ENCODE measurements around the gene ARHGAP24. TPM values are rescaled to one million over a fixed set of nuclear protein-coding genes. Genes with fewer than 3 reads are reported as not detected.

Gene ARHGAP24
- total and polyA plus RNA-seq, 2 experiments from 2014 or later: 19.5 to 29.6 TPM

- WGBS (ENCODE audit: low lambda C conversion rate, missing lambda C conversion rate): 90% methylated on average over 2 of the region's 2 CpGs
- Histone ChIP-seq H3K4me3 (no peak overlapping the region), H3K79me2 (no peaks in the 10 kb centered on the region), H3K4me2 (no peak overlapping the region), H3K9me3 (ENCODE audit: low read depth) (no peaks in the 10 kb centered on the region), H3K27ac (no peak overlapping the region), H3K4me1 (ENCODE audit: insufficient read depth) (no peaks in the 10 kb centered on the region), H3K27me3 (no peaks in the 10 kb centered on the region), H4K20me1 (ENCODE audit: insufficient read depth, poor library complexity, severe bottlenecking) (no peaks in the 10 kb centered on the region), H3K9me2 (replicated peaks; ENCODE audit: insufficient read depth) (no peaks in the 10 kb centered on the region), H3K36me3 (replicated peaks; ENCODE audit: insufficient read depth, low read depth) (no peaks in the 10 kb centered on the region), H2AFZ (no peak overlapping the region)
- DNase-seq (ENCODE audit: low spot score): no peak
- TF ChIP-seq EZH2phosphoT487 (IDR thresholded peaks at IDR 0.05; ENCODE audit: low read depth, severe bottlenecking, unreplicated experiment) (no peak), CTCF (IDR thresholded peaks at IDR 0.05; ENCODE audit: poor library complexity) (no peak), EZH2 (IDR thresholded peaks at IDR 0.05; ENCODE audit: borderline replicate concordance) (no peak)
Observed at GRCh38 chr4:85967872-85968271, 492.9 kb downstream of the ARHGAP24 start.

DNA sequence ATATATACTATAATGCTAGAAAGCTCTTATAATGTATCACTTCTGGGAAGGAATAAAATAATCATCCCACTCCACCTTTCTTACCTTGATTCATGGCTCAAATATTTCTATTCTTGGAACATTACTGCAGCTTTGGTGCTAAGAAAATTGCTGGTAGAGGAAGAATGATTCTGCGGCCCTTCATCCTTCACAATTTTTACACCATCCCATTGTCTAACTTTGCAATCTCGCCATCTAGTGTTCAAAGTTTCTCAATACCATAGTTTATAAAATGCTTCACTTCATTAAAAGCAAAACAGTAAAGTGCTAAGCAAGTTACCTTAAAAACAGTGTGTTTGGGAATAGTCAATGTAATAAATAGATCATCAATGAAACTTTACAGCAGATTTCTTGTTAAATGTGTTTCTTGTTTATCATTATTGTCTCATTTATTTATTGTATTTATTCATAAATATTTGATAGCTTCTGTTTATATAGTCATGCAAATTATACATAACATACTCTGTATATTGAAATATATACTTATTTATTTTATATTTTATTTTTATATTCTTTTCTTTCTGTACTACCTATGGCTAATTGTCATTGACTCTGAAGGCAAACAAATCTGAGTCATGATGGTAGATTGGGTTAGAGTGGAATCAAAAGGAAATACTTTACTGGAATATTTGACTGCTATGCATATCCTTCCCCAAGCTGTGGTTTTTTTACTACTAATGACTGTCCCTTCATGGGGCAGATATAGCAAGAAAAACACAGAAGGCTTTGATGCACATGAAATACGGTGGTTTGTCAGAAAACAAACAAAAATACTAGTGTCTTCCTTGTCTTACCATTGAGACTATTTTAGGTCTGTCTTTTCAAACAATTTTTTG, 494.2 kb downstream of the ARHGAP24 start:
- no peak overlapping the region for H3K4me3 ChIP-seq
- H3K4me2 ChIP-seq: no peak overlapping the region
- H3K36me3 ChIP-seq (replicated peaks; ENCODE audit: insufficient read depth, low read depth): no peaks in the 10 kb centered on the region
- no peaks in the 10 kb centered on the region for H3K9me2 ChIP-seq (replicated peaks; ENCODE audit: insufficient read depth)
- DNase-seq (ENCODE audit: low spot score): peak; percentile 59
- H3K27me3 ChIP-seq: no peaks in the 10 kb centered on the region
- H2AFZ ChIP-seq: no peak overlapping the region
- WGBS (ENCODE audit: low lambda C conversion rate, missing lambda C conversion rate): 42% methylated on average over 3 of the region's 3 CpGs
- H3K9me3 ChIP-seq (ENCODE audit: low read depth): no peaks in the 10 kb centered on the region
- no peaks in the 10 kb centered on the region for H3K4me1 ChIP-seq (ENCODE audit: insufficient read depth)
- no peaks in the 10 kb centered on the region for H4K20me1 ChIP-seq (ENCODE audit: insufficient read depth, poor library complexity, severe bottlenecking)
- no peak overlapping the region for H3K27ac ChIP-seq
- TF ChIP-seq CTCF (IDR thresholded peaks at IDR 0.05; ENCODE audit: poor library complexity) (peak; percentile 68), EZH2phosphoT487 (IDR thresholded peaks at IDR 0.05; ENCODE audit: low read depth, severe bottlenecking, unreplicated experiment) (no peak), EZH2 (IDR thresholded peaks at IDR 0.05; ENCODE audit: borderline replicate concordance) (no peak)
- H3K79me2 ChIP-seq: no peaks in the 10 kb centered on the region

DNA sequence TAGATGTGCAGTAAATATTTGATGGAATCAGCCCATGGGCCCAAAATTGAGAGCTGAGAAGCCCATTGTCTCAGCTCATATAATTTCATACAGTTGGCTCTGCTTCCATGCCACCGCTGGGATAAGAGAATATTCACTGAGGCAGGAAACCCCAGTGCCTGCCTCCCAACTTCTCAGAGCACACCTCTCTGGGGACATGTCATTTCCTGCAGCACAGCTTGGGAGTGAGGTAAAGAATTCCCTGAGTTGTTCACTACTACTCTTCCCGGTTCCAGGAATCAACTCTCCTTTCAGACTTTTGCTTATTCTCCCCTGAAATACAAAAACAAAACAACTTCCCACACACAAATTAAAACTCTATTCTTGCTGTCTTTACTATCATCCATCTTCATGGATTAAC, 495.6 kb downstream of the ARHGAP24 start:
- H3K9me2 ChIP-seq (replicated peaks; ENCODE audit: insufficient read depth): no peaks in the 10 kb centered on the region
- TF ChIP-seq EZH2phosphoT487 (IDR thresholded peaks at IDR 0.05; ENCODE audit: low read depth, severe bottlenecking, unreplicated experiment) (no peak), EZH2 (IDR thresholded peaks at IDR 0.05; ENCODE audit: borderline replicate concordance) (no peak), CTCF (IDR thresholded peaks at IDR 0.05; ENCODE audit: poor library complexity) (no peak)
- H3K27me3 ChIP-seq: no peaks in the 10 kb centered on the region
- no peaks in the 10 kb centered on the region for H3K9me3 ChIP-seq (ENCODE audit: low read depth)
- no peaks in the 10 kb centered on the region for H3K79me2 ChIP-seq
- no peak overlapping the region for H3K4me3 ChIP-seq
- no peak for DNase-seq (ENCODE audit: low spot score)
- H3K4me2 ChIP-seq: no peak overlapping the region
- H4K20me1 ChIP-seq (ENCODE audit: insufficient read depth, poor library complexity, severe bottlenecking): no peaks in the 10 kb centered on the region
- no peak overlapping the region for H3K27ac ChIP-seq
- WGBS (ENCODE audit: low lambda C conversion rate, missing lambda C conversion rate): 82% methylated on average over 2 of the region's 2 CpGs
- H3K36me3 ChIP-seq (replicated peaks; ENCODE audit: insufficient read depth, low read depth): no peaks in the 10 kb centered on the region
- no peaks in the 10 kb centered on the region for H3K4me1 ChIP-seq (ENCODE audit: insufficient read depth)
- no peak overlapping the region for H2AFZ ChIP-seq
